ENCODE results near the gene ADGRA1. TPM values are rescaled to one million over a fixed set of nuclear protein-coding genes. Genes with fewer than 3 reads are reported as not detected.

ADGRA1 gene
- total RNA-seq, 4 donors from 2014 or later, result 0.13 to 0.40 (median 0.29) TPM

GRCh38 chr10:133167693-133168616, 80.2 kb downstream of the ADGRA1 start:
- intact Hi-C loops (cut with DNase I), result no loop called here
- no peaks in the 10 kb centered on the region for H3K9me3 ChIP-seq
- H3K27me3 ChIP-seq, result no peaks in the 10 kb centered on the region
- TF ChIP-seq POLR2A (IDR thresholded peaks at IDR 0.05), result no peak
- TF ChIP-seq CTCF (IDR thresholded peaks at IDR 0.05), result no peak
- H3K4me1 ChIP-seq, result peaks cover 0 to 6% of the 10 kb centered on the region in 2 donors
- H3K36me3 ChIP-seq, result no peaks in the 10 kb centered on the region
- no peak for DNase-seq
- no peak overlapping the region for H3K4me3 ChIP-seq (replicated peaks in 1 of 3)
- WGBS, 2 donors, result 89 to 90% methylated on average over 26 to 36 of the region's 37 CpGs
- no peak overlapping the region for H3K27ac ChIP-seq

GRCh38 chr10:133168617-133169031, 80.9 kb downstream of the ADGRA1 start:
- Histone ChIP-seq H3K4me1 (peaks cover 0 to 5% of the 10 kb centered on the region in 2 donors), H3K9me3 (no peaks in the 10 kb centered on the region), H3K4me3 (replicated peaks in 1 of 3) (no peak overlapping the region), H3K27ac (no peak overlapping the region), H3K36me3 (no peaks in the 10 kb centered on the region), H3K27me3 (no peaks in the 10 kb centered on the region)
- TF ChIP-seq POLR2A (IDR thresholded peaks at IDR 0.05), result no peak
- TF ChIP-seq CTCF (IDR thresholded peaks at IDR 0.05), result no peak
- WGBS, 2 donors, result 84 to 96% methylated on average over 9 to 11 of the region's 14 CpGs
- intact Hi-C loops (cut with DNase I), result no loop called here
- no peak for DNase-seq

GRCh38 chr10:133169173-133169947, 81.6 kb downstream of the ADGRA1 start:
- 93 to 95% methylated on average over 23 to 27 of the region's 30 CpGs for WGBS, 2 donors
- no peaks in the 10 kb centered on the region for H3K36me3 ChIP-seq
- DNase-seq, result no peak
- no peaks in the 10 kb centered on the region for H3K27me3 ChIP-seq
- H3K27ac ChIP-seq, result no peak overlapping the region
- intact Hi-C loops (cut with DNase I), result no loop called here
- no peaks in the 10 kb centered on the region for H3K4me1 ChIP-seq
- H3K9me3 ChIP-seq, result no peaks in the 10 kb centered on the region
- H3K4me3 ChIP-seq (replicated peaks in 1 of 3), result no peak overlapping the region
- no peak for TF ChIP-seq CTCF (IDR thresholded peaks at IDR 0.05)
- TF ChIP-seq POLR2A (IDR thresholded peaks at IDR 0.05), result no peak

GRCh38 chr10:133170092-133170491, 82.4 kb downstream of the ADGRA1 start:
- H3K4me1 ChIP-seq, result no peaks in the 10 kb centered on the region
- no peak overlapping the region for H3K4me3 ChIP-seq (replicated peaks in 1 of 3)
- no peak for TF ChIP-seq POLR2A (IDR thresholded peaks at IDR 0.05)
- no peak overlapping the region for H3K27ac ChIP-seq
- no peaks in the 10 kb centered on the region for H3K9me3 ChIP-seq
- WGBS, 2 donors, result 78 to 90% methylated on average over 10 to 17 of the region's 17 CpGs
- H3K27me3 ChIP-seq, result no peaks in the 10 kb centered on the region
- no peak for DNase-seq
- intact Hi-C loops (cut with DNase I), result no loop called here
- H3K36me3 ChIP-seq, result no peaks in the 10 kb centered on the region

GRCh38 chr10:133173860-133174640, 86.3 kb downstream of the ADGRA1 start:
- TF ChIP-seq POLR2A (IDR thresholded peaks at IDR 0.05) (no peak), CTCF (IDR thresholded peaks at IDR 0.05) (no peak)
- Histone ChIP-seq H3K36me3 (no peaks in the 10 kb centered on the region), H3K4me3 (replicated peaks in 1 of 3) (no peak overlapping the region), H3K9me3 (no peaks in the 10 kb centered on the region), H3K27ac (no peak overlapping the region), H3K4me1 (no peaks in the 10 kb centered on the region), H3K27me3 (no peaks in the 10 kb centered on the region)
- intact Hi-C loops (cut with DNase I), result no loop called here
- 84 to 87% methylated on average over 15 of the region's 15 CpGs for WGBS, 2 donors
- DNase-seq, result no peak
